ENCODE measurements around the gene SLC34A1. TPM values are rescaled to one million over a fixed set of nuclear protein-coding genes. Genes with fewer than 3 reads are reported as not detected.

The SLC34A1 gene
- total and polyA plus RNA-seq, 2 of the 13 experiments (the other 11 are each of a cell fraction or from before 2014, with no cell fraction given), result 0.03 to 0.20 TPM

- no peak for TF ChIP-seq ZNF703 (CRISPR knock-in tag; IDR thresholded peaks at IDR 0.05; ENCODE audit: borderline replicate concordance)
- 0 out of 2 replicates have a peak, but pooled peaks have one; percentile 51 for TF ChIP-seq ZKSCAN8 (CRISPR knock-in tag; IDR thresholded peaks at IDR 0.05; ENCODE audit: borderline replicate concordance)
- TF ChIP-seq KAT7 (CRISPR knock-in tag; IDR thresholded peaks at IDR 0.05; ENCODE audit: borderline replicate concordance), result no peak
- no peak for TF ChIP-seq NFE2 (CRISPR knock-in tag; IDR thresholded peaks at IDR 0.05)
- TF ChIP-seq SIN3A (IDR thresholded peaks at IDR 0.05; ENCODE audit: borderline replicate concordance, low read depth, low read length), result peak; percentile 67; the same call in 1 of the 2 replicates
- no peak for TF ChIP-seq RARG (CRISPR knock-in tag; IDR thresholded peaks at IDR 0.05; ENCODE audit: low read depth)
- peak; percentile 61; the same call in 1 of the 2 replicates for TF ChIP-seq FOSL1 (CRISPR knock-in tag; IDR thresholded peaks at IDR 0.05; ENCODE audit: borderline replicate concordance)
- 0 out of 2 replicates have a peak, but pooled peaks have one; percentile 36 for TF ChIP-seq ZNF274 (CRISPR knock-in tag; IDR thresholded peaks at IDR 0.05)
- peak; percentile 96 for TF ChIP-seq ZNF543 (CRISPR knock-in tag; IDR thresholded peaks at IDR 0.05)
- TF ChIP-seq, protein P1, sequence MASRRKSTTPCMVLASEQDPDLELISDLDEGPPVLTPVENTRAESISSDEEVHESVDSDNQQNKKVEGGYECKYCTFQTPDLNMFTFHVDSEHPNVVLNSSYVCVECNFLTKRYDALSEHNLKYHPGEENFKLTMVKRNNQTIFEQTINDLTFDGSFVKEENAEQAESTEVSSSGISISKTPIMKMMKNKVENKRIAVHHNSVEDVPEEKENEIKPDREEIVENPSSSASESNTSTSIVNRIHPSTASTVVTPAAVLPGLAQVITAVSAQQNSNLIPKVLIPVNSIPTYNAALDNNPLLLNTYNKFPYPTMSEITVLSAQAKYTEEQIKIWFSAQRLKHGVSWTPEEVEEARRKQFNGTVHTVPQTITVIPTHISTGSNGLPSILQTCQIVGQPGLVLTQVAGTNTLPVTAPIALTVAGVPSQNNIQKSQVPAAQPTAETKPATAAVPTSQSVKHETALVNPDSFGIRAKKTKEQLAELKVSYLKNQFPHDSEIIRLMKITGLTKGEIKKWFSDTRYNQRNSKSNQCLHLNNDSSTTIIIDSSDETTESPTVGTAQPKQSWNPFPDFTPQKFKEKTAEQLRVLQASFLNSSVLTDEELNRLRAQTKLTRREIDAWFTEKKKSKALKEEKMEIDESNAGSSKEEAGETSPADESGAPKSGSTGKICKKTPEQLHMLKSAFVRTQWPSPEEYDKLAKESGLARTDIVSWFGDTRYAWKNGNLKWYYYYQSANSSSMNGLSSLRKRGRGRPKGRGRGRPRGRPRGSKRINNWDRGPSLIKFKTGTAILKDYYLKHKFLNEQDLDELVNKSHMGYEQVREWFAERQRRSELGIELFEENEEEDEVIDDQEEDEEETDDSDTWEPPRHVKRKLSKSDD (CRISPR knock-in tag; IDR thresholded peaks at IDR 0.05; ENCODE audit: low read depth), result 0 out of 2 replicates have a peak, but pooled peaks have one; percentile 36
- no peak for TF ChIP-seq ZNF367 (CRISPR knock-in tag; IDR thresholded peaks at IDR 0.05; ENCODE audit: borderline replicate concordance)
- TF ChIP-seq EHMT2 (IDR thresholded peaks at IDR 0.05; ENCODE audit: borderline replicate concordance, low read depth, low read length), result no peak
- TF ChIP-seq ELF4 (CRISPR knock-in tag; IDR thresholded peaks at IDR 0.05; ENCODE audit: borderline replicate concordance), result no peak
- TF ChIP-seq CEBPB (IDR thresholded peaks at IDR 0.05; ENCODE audit: borderline replicate concordance, low read depth, low read length), result no peak
- no peak for TF ChIP-seq KDM6A (CRISPR knock-in tag; IDR thresholded peaks at IDR 0.05; ENCODE audit: low read depth)
- no peak; the same call in 1 of the 2 replicates for TF ChIP-seq ZNF777 (CRISPR knock-in tag; IDR thresholded peaks at IDR 0.05)
- TF ChIP-seq YY1 (IDR thresholded peaks at IDR 0.05; ENCODE audit: insufficient read depth, insufficient replicate concordance, low read depth, low read length), result no peak
- TF ChIP-seq, protein P2, sequence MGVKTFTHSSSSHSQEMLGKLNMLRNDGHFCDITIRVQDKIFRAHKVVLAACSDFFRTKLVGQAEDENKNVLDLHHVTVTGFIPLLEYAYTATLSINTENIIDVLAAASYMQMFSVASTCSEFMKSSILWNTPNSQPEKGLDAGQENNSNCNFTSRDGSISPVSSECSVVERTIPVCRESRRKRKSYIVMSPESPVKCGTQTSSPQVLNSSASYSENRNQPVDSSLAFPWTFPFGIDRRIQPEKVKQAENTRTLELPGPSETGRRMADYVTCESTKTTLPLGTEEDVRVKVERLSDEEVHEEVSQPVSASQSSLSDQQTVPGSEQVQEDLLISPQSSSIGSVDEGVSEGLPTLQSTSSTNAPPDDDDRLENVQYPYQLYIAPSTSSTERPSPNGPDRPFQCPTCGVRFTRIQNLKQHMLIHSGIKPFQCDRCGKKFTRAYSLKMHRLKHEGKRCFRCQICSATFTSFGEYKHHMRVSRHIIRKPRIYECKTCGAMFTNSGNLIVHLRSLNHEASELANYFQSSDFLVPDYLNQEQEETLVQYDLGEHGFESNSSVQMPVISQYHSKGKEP (CRISPR knock-in tag; IDR thresholded peaks at IDR 0.05), result no peak
- no peak for TF ChIP-seq CHCHD3 (CRISPR knock-in tag; IDR thresholded peaks at IDR 0.05)
- TF ChIP-seq, protein P3, sequence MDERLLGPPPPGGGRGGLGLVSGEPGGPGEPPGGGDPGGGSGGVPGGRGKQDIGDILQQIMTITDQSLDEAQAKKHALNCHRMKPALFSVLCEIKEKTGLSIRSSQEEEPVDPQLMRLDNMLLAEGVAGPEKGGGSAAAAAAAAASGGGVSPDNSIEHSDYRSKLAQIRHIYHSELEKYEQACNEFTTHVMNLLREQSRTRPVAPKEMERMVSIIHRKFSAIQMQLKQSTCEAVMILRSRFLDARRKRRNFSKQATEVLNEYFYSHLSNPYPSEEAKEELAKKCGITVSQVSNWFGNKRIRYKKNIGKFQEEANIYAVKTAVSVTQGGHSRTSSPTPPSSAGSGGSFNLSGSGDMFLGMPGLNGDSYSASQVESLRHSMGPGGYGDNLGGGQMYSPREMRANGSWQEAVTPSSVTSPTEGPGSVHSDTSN (CRISPR knock-in tag; IDR thresholded peaks at IDR 0.05), result no peak
- TF ChIP-seq, protein P4, sequence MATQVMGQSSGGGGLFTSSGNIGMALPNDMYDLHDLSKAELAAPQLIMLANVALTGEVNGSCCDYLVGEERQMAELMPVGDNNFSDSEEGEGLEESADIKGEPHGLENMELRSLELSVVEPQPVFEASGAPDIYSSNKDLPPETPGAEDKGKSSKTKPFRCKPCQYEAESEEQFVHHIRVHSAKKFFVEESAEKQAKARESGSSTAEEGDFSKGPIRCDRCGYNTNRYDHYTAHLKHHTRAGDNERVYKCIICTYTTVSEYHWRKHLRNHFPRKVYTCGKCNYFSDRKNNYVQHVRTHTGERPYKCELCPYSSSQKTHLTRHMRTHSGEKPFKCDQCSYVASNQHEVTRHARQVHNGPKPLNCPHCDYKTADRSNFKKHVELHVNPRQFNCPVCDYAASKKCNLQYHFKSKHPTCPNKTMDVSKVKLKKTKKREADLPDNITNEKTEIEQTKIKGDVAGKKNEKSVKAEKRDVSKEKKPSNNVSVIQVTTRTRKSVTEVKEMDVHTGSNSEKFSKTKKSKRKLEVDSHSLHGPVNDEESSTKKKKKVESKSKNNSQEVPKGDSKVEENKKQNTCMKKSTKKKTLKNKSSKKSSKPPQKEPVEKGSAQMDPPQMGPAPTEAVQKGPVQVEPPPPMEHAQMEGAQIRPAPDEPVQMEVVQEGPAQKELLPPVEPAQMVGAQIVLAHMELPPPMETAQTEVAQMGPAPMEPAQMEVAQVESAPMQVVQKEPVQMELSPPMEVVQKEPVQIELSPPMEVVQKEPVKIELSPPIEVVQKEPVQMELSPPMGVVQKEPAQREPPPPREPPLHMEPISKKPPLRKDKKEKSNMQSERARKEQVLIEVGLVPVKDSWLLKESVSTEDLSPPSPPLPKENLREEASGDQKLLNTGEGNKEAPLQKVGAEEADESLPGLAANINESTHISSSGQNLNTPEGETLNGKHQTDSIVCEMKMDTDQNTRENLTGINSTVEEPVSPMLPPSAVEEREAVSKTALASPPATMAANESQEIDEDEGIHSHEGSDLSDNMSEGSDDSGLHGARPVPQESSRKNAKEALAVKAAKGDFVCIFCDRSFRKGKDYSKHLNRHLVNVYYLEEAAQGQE (IDR thresholded peaks at IDR 0.05; ENCODE audit: borderline replicate concordance in 1 of 2, low read depth in 1 of 2, low read length in 2 of 2), result no peak
These were observed 63.5 kb downstream of the SLC34A1 start (continued) for GRCh38 chr5:177447611-177448243.
